ENCODE results near the gene BNC1.
A peak's percentile ranks its signal among the peaks of the same experiment; 100 is the strongest.

The BNC1 gene

DNA sequence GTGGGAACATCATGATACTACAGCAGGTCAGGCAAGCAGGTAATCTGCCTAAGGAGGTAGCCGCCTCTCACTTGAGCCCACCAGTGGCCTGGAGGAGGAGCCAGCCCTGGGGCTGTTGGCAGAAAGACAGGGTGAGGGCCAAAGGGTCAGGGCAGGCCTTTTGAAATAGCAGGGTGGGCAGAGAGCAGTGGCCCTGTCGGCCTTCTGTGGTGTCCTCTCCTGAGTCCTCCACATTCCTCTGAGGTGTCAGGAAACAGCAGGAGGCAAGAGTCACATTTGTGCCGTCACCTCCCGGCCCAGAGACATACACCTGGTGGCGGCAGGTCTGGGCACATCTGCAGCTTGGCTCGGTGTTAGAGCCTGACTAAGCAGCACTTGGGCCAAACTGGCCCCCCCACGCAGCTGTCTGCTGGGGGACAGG, 3.9 kb upstream of the BNC1 start:
- no peak for DNase-seq (ENCODE audit: low read depth)
- TF ChIP-seq CTCF (IDR thresholded peaks at IDR 0.05; ENCODE audit: low read length, missing control alignments), result no peak
- H3K4me3 ChIP-seq (replicated peaks; ENCODE audit: low read depth, low read length), result no peak overlapping the region

DNA sequence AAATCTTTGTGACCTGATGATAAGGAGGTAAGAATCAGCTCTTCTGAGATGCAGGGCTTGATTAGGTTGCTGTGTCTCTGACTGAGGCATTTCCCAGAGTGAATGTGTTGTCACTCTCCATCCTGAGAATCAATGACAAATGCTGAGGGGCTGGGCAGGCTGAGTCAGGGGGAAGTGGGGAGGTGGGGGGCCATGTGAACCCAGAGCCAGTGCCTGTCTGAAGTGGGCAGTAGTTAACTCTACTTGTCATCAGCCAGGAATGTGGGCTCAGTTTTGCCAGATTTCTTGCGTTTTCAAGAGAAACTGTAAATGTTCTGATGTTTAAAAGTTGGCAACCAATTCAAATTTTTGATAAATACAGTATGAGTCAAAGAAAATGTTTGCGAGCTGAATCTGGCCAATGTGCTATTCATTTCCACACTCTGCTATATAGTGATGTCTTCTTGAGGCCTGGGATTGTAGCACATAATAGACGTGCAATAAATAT, 3.1 kb upstream of the BNC1 start:
- no peak overlapping the region for H3K4me3 ChIP-seq (replicated peaks; ENCODE audit: low read depth, low read length)
- peak; percentile 95 for DNase-seq (ENCODE audit: low read depth)

DNA sequence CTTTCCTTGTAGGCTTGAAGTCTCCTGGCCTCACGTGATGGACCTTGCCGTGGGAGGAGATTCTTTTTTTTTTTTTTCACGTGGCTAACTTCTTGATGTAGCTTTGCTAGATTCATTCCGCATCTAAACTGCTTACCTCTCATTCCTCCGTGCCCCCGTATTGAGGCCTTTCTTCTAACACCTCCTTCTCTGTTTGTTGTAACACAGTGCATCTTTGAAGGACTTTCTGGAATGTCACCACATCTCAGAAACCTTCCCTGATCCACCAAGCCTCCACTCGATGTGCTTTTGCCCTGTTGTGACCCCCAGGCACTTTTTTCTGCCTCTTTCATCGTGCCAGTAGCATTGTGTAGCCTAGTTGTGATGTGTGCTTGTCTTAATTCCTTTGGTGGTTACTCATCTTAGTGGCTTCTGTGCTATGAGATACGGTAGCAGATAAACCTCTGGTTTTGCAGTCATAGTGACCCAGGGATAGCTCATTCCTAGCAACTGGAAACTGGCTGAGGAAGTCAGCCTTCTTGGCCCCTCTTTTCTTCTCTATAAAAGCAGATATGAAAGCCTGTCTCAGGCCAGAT, 1.6 kb upstream of the BNC1 start:
- peak; percentile 71 for DNase-seq (ENCODE audit: low read depth)
- TF ChIP-seq CTCF (IDR thresholded peaks at IDR 0.05; ENCODE audit: low read length, missing control alignments), result no peak
- H3K4me3 ChIP-seq (replicated peaks; ENCODE audit: low read depth, low read length), result no peak overlapping the region

More for the DNA sequence above, 3.1 kb upstream of the BNC1 start:
- no peak for TF ChIP-seq CTCF (IDR thresholded peaks at IDR 0.05; ENCODE audit: low read length, missing control alignments)

GRCh38 chr15:83285284-83285978, 967 bp upstream of the BNC1 start:
- no peak for DNase-seq (ENCODE audit: low read depth)
- peak overlapping the region; percentile 44 for H3K4me3 ChIP-seq (replicated peaks; ENCODE audit: low read depth, low read length)
- no peak for TF ChIP-seq CTCF (IDR thresholded peaks at IDR 0.05; ENCODE audit: low read length, missing control alignments)

- no peak for TF ChIP-seq CTCF (IDR thresholded peaks at IDR 0.05; ENCODE audit: low read length, missing control alignments)
- peak; percentile 36 for DNase-seq (ENCODE audit: low read depth)
- peak overlapping the region; percentile 73 for H3K4me3 ChIP-seq (replicated peaks; ENCODE audit: low read depth, low read length)
Measured at GRCh38 chr15:83283813-83284558, 478 bp downstream of the BNC1 start.

DNA sequence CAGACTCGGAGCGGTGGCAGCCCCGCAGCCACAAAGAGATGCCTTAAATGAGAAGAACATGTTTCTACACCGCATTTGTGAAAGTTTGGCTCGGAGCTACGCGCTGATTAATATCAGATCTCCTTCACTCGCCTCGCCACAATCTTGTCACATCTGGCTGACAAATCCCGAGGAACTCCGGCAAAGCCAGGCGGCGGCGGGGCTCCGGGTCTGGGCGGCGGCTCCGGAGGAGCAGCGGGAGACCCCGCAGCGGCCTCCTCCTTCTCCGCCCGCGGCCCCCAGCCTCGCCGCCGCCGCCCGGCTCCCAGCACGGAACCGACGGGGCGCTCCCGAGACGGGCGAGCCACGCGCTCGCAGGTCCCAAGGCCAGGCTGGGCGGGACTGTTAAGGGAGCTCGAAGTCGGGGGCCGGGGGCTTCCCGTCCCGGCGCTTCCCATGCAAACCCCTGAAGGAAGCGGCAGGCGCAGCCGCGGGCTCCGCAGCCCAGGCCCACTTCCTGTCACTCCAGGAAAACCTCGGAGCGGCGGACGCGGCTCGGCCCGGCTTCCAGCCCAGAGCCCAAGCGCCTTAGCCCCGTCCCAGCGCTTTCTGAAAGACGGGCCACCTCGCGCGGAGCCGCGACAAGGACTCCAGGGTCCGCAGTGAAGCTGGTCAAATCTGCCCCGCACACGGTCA, 1.2 kb downstream of the BNC1 start:
- peak overlapping the region; percentile 73 for H3K4me3 ChIP-seq (replicated peaks; ENCODE audit: low read depth, low read length)
- peak; percentile 35 for DNase-seq (ENCODE audit: low read depth)
- no peak for TF ChIP-seq CTCF (IDR thresholded peaks at IDR 0.05; ENCODE audit: low read length, missing control alignments)
